ENCODE measurements around the gene ATG4D.

GRCh38 chr19:10518444-10519361, 25.0 kb upstream of the ATG4D start:
- TF ChIP-seq CTCF (IDR thresholded peaks at IDR 0.05) (no peak), EZH2phosphoT487 (IDR thresholded peaks at IDR 0.05) (no peak)
